Renal cortex interstitium (tissue), 11 donors: Measurements from ENCODE around the gene RPS6KA2. TPM values are rescaled to one million over a fixed set of nuclear protein-coding genes. Genes with fewer than 3 reads are reported as not detected.
A peak's percentile ranks its signal among the peaks of the same experiment; 100 is the strongest.
"Not testable (repeated sequence)": the region's sequence is repeated elsewhere in the genome, so short reads cannot be mapped to it uniquely, and the experiment has no call there.

ENCODE experiments used
- DNase-seq, 11 donors: peaks; one replicate each; pipeline ENCODE4 v3.0.0-alpha.2; 2013; ENCODE audit warnings: low read depth in 9 of 11, low spot score in 4 of 11; ENCODE audit errors: extremely low read depth in 1 of 11
- polyA plus RNA-seq, 3 donors: library from polyadenylated mRNA; unstranded; fragments of 120-200 nt; gene quantifications; one replicate each; pipeline ENCODE4 v1.2.1, GENCODE V29; 2013; ENCODE audit not compliant: insufficient read length in 3 of 3

Gene RPS6KA2
- polyA plus RNA-seq, 3 donors: 28.3 to 30.6 (median 29.5) TPM

DNA sequence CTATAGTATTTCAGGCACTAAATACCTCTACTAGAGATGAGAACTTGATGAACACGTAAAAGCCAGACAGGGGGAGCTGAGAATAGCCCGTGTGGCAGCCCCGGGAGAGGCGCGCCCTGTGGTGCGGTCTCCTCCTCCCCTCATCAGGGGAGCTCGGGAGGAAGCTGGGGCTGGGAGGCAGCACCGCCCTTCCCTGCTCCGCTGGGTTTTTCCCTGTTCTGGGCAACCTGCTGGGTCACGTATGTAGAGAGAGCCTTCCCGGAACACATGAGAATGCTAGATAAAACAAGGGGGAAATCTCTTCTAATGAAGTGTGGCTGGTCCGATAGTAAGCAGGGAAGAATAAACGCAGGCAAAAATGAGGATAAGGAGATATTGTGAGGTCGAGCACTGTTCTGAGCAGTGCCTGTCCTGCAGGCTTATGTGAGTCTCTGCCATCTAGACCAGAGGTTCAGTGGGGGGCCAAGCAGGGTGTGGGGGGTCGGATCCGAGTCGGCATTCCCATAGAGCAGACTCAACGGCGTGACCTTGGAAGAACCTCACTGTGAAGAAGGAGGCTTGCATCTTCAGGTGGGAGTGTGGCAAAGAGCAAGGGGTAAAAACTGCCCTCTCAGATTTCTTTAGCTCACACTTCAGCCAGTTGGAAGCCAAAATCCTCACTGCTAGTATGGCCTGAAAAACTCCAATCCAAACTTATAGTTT lies 13.4 kb upstream of the RPS6KA2 start:
- DNase-seq: no peak

DNA sequence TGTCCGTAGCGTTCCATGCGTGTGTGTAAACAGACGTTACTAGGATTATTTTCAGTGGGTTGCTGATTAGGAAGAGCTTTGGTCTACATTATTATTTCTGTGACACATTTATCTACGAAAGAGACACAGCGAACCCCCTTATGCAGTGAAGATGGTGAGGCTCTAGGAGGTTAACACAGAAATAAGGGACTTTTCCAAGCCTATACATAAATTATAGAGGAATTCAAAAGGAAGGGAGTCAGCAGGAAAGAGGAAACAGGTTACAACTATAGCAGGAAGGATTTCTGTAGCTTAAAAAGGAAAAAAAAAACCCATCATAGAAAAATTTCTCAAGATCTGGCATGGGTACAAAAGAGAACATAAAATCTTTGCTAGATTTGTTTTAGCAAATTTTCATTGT lies 12.9 kb upstream of the RPS6KA2 start:
- no peak for DNase-seq

DNA sequence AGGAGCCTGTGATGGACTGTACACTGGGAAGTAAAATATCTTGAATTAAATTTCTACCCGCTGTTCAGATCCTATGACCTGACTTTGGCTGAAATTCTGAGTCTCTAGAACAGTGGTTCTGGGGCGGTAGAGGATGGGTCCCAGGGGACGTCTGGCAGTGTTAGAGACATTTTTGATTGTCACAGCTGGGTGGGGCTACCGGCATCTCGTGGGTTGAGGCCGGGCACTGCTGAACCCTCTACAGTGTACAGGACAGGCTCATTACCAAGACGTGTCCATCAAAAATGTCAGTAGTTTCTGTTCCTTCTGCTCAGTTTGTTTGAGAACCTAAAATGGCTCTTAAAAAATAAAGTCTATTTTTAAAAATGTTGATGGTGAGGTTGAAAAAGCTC lies 11.5 kb upstream of the RPS6KA2 start:
- no peak for DNase-seq

DNA sequence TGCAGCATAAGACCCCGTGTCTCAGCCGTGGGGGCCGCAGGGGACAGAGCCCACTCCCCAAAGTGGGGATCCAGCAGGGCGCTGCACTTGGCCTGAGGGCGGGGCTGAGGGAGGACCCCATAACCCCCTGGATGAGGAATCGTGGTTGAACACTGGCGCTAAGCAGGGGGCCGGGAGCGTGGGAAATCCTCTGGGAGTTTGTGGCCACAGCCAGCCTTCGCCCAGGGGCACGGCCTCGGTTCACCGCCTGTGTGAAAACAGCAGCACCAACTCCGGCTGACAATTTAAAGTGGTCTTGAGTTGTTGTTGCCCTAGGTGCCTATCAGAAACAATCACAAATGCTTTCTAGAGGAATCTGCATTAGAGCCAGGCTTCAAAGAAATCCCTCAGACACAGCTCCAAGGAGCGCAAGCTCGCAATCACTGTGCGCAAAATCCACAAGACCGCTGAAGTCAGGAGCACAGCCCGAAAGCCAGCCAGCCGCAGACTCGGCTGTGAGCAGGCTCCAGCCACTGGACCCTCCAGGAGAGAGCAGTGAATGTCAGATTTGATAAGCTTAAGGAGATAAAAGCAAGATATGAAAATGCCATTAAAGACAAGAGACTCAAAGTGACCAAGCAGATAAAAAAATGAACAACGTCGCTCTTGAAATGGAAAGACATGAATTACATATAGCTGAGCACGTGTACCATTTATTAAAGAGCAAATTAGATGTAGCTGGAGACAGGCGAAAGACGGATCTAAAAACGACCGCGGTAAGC lies 10.9 kb upstream of the RPS6KA2 start:
- no peak for DNase-seq

DNA sequence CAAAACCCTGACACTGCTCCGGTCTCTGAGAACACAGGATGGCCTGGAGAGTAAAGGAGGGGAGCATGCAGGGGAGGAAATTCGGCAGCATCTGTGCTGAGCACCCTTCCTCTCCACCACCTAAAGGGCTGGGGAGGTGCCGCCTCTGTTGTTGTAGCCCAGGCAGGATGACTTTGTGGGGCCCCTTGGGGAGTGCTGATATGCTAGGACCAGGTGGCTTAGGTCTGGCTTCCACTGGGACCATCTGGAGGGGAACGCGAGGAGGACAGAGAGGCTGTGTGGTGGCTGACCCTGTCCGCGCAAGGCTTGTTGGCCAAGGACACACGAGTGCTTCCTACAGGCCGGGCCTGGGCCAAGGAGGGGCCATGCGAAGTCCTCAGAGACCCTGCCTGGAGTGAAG lies 9.9 kb upstream of the RPS6KA2 start:
- DNase-seq: no peak

DNA sequence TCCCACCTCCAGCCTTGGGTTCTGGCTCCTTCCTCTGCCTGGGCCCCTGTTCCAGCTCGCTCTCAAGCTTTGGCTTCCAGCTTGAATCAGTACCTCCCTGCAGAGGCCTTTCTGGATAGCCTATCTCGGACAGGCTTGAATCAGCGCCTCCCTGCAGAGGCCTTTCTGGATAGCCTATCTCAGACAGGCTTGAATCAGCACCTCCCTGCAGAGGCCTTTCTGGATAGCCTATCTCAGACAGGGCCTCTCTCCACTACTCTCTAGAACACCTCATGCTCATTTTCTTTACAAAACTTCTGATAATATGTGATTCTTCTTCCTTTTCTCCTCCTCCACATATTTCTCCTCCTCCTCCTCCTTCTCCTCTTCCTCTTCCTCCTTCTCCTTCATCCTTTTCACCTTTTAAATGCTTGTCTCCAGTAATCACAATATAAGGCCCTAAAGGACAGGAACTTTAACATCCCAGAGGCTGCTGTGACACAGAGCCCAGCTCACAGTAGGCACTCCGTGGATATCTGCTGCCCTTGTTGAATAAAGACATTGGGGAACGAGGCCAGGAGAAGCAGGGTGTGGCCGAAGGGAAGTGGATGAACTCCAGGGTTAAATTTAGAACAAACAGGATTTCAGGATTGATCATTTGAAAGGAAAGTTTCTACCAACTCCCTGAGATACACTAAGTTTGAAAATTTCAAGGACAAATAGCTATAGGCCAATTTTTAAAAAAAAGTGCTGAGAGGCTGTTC lies 9.3 kb upstream of the RPS6KA2 start:
- no peak for DNase-seq

DNA sequence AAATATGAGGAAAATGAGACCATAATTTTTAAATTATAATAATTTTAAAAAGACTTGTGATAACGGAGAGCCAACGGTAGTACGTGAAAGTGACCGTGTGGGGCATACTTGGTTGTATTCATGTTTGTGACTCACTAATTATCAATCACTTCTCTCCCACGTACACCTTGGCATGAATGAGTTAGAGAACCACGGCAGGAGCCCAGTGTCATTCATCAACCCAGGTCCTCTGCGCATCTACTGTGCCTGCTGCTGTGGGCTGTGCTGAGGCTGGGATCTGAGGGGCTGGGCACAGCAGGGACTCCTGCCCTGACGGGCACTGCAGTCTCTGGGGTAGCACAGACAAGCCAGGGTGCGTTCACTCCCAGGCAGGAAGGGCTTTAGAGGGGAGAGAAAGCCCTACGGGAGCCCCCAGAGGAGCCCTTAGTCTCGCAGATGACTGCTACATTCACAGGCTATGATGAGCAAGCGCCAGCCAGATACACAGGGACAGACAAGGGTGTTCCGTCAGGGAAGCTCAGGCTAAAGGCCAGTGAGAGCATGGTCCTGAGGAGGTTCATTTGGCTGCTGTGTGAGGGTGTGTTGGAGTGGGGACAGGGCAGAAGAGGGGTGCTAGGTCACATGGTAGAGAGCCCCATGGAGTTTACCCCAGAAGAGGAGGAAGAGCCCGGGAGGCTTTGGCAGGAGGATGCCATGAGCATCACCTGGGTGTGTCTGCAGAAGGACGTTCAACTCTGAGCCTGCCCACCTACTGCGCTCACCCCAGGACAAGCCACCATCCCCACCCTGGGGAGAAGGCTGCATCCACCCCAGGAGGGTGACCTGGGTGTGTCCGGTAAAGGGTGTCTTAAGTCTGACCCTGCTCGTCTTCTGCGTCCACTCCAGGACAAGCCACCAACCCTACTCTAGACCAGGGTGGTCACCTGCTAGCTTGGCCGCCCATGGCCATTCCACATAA lies 8.2 kb upstream of the RPS6KA2 start:
- no peak for DNase-seq

DNA sequence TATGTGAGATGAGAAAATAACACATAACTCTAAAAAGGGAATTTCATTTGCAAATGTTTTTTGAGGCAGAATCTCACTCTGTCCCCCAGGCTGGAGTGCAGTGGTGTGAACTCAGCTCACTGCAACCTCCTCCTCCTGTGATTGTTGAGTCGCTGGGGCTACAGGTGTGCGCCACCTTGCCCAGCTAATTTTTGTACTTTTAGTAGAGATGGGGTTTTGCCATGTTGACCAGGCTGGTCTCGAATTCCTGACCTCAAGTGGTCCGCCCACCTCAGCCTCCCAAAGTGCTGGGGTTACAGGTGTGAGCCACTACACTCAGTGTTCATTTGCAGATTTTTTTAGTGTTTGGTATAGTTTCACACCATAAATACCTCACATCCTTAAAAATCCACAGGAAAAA lies 7.5 kb upstream of the RPS6KA2 start:
- not testable (repeated sequence) for DNase-seq

DNA sequence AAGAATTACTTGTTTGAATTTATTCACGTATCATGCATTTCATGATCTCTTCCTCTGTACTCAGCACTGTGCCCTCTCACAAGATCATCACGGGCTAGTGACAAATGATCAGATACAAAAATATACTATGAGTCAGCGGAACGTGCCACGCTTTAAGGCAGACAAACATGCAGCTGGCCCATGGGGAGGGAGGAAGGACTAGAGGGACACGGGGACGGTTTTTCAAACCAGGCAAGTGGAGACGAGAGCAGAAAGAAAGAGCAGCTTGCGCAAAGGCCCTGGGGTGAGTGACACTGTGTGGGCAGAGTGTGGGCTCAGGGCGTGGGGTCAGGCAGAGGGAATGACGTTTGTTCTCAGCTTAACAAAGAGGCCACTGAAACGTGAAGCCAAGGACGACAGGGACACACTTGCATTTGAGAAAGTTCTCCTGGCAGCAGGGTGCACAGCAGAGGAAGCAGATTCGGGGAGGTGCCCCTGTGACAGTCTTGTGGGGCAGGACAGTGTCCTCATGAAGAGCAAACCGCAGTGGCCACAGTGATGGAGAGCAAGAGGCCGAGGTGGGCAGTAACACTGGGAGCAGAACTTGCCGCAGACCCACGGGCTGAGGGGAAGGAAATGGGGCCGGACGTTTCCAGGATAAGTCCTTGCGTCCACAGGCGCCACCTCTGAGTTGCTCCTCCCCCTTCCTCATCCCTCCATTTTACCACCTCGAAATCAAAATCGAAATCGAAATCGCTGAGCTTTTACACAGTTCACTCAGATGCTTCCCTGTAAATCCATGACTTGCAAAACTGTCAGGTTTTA lies 6.9 kb upstream of the RPS6KA2 start:
- DNase-seq: no peak

DNA sequence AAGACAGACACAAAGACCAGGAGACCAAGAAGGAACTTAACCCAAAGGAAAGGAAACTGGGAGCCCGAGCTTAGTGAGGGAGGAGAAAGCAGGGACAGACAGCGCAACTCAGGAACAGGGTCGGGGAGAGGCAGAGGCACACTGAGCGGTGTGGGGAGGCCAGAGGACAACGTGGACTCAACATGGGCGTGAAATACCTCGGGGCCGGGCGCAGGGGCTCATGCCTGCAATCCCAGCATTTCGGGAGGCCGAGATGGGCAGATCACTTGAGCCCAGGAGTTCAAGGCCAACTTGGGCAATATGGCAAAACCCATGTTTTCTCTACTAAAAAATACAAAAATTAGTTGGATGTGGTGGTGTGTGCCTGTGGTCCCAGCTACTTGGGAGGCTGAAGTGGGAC lies 5.7 kb upstream of the RPS6KA2 start:
- no peak for DNase-seq

DNA sequence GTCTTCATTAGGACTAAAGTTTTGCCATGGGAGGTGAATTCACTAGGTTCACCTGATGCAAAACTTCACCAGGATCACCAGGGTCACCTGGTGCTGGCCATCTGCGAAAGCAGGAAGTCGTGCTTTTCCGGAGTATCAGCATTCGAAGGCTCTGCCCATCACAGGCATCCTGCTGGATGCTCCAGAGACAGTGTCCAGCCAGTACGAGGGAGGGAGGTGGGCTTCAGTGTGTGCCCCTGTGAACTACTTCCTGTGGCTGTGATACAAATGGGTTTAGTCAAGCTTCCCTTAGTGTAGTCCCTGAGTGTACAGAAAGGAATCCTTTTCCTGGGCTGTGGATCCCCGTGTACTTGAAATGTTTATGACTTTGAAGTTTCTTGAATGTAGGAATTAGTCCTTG lies 3.4 kb upstream of the RPS6KA2 start:
- DNase-seq: no peak

DNA sequence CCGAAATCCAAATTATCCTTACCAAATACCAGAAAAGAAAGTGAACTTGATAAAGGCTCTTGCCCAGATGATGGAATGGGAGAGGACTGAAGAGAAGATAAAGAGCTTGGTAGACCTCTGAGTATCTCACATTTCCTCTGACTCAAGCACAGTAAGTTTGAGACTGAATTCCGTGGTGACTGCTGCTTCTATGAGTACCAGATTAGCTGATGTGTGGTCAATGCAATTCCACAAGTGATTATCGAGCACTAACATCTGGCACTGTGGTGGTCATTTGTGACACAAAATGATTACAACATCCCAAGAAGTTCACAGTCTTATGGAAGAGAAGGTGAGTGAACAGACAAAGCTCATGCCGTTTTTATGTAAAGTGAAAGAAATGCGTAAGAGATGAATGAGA lies 2.6 kb upstream of the RPS6KA2 start:
- no peak for DNase-seq

DNA sequence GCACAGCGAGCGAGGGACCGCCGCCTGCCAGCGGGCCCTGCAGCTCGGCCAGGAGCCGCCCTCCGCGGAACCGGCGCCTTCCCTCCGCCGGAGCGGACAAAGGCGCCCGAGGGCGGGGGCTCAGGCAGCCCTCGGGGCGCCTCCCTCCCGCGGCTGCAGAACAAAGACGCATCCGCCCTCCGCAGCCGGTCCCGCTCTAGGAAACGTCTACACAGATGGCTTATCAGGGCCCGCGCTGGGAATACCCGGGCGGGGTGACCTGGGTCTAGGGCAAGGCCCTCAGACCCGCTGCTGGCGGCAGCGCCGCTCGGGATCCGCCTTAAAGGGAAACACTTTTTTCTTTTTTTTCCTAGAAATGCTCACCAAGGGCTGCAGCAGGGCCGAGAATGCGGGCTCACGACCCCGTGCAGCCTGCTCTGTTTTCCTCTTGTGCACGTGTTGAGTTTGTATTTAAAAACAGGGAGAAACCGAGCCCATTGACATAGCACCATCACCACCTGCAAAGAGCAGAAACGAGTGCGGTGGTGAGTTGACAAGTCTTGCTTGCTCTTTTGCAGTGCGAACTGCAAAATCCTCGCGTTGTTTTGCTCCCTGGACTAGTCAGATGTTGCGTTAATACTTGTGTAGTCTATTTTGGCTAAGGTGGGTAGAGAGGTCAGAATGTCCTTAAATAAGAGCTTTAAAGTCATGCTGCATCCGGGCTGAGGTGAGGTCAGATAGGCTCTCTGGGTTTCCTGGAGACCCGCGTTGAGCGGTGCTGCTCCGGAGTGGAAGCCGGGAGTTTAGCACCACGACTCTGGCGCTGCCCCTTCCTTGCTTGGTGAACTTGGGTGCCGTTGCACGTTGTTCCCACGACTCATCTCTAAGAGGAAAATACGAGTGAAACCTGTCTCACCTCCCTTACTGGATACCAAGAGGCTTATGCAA lies 1.1 kb upstream of the RPS6KA2 start:
- peak in 2 of 11 donors; percentile 47 to 60 for DNase-seq

DNA sequence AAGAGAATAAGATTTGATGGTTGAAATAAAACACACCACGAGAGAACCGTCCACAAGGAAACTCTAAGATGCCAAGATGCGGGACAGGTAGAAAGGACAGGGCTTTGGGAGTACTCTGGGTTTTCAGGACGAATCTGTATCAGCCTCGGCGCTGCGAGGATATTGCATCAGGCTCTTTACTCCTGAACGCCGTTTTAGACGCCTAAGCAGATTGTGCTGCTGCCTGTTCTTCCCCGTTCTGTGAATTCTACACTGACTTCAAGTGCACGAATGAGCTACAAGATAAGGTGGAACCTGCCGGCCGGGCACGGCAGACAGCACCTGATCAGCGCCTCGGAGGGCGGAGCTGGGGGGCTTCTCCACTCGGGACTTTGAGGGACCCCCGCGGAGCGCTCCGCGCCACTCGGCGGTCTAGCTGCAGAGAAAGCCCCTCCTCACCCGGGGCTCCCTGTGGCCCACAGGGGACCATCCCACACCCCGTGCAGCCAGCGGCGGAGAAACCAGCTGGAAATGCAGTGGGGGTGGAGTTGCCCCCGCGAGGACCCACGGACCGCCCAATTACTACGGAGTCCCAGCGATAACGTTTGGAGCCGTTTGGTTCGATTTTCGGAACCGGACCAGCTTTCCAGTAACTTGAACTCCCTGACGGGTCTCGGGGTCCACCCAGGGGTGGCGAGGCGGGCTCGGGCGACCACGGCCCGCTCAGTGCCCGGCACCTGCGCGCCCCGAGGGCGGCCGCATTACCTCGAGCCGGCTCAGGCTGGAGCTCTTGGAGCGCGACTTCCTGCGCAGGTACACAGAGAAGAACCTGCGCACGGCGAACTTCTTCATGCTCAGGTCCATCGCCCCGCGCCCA lies 646 bp downstream of the RPS6KA2 start:
- no peak for DNase-seq

DNA sequence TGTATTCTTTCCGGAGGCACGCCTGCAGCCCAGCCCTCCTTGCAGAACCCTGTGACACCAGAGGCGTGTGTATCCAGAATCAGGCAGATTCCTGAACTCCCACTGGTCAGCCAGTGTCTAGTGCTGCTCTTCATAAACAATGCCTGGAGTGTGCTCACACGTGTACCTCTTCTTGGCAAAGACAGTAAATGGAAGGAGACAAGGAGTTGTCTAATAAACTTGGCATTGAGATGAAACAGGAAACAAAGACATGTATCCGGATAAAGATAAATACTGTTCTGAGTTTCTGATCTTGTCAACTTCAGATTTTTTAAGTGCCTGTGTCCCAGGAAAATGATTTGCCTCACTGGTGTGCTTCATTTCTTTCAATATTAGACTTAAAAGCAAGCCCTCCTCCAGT lies 1.7 kb downstream of the RPS6KA2 start:
- DNase-seq: no peak

DNA sequence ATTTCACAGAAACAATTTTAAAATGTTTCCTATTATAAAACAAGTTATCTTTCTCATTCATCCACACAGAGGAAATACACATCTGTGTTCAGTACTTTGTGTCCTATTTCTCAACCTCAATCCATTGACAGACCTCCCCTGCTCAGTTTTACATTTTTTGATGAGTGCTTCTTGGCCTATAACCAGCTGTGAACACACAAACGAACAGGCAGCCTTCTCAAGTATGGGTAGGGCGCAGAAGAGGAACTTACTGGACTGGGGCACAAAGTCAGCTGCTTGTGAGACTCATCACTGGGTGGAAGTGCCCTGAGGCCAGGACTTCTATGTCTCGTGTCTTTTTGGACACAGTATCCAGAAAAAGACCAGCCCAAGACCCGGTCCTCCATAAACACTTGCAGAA lies 2.8 kb downstream of the RPS6KA2 start:
- DNase-seq: no peak
